ENCODE measurements around the gene VTA1.
A peak's percentile ranks its signal among the peaks of the same experiment; 100 is the strongest.
"Not testable (repeated sequence)": the region's sequence is repeated elsewhere in the genome, so short reads cannot be mapped to it uniquely, and the experiment has no call there.

The VTA1 gene

DNA sequence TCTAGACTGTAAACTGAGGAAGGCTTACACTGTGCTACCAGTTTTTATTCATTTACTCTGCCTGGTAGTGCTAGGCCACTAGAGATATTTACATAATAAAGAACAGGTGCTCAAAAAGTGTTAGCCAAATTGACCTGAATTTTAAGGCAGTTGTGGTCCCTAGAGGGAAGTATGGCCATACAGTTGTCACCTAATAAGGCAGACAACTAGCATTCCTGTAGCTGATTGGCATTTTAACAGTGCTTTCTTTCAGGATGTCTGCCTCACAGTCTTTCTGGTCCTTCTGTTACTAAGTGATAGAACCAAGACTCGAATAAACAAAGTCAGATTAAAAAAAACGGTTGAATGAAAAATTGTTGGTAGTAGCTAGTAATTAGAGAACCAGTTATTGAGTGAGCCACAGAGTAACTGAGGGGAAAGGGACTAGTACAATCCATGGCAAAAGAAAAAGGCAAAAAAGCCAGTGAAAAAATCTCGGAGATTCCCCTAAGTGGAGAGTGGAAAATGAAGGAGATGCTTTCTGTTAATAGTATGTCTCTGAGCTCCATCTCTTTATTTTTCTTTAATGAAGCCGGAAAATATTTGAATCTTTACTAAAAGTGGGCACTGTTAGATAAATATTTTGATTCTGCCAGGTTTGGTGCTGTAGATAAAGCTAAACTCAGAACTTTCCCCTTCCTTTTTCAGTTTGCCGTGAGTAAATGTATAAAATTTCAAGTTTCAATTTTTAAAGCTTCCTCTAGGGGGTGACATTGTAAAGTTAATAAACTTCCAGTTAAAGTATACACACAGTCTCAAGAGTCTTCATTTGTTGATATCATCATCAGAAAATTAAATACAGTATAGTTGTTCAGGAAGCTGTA is 9.1 kb downstream of the VTA1 start:
- no peak overlapping the region for H3K27ac ChIP-seq
- TF ChIP-seq, protein P1, sequence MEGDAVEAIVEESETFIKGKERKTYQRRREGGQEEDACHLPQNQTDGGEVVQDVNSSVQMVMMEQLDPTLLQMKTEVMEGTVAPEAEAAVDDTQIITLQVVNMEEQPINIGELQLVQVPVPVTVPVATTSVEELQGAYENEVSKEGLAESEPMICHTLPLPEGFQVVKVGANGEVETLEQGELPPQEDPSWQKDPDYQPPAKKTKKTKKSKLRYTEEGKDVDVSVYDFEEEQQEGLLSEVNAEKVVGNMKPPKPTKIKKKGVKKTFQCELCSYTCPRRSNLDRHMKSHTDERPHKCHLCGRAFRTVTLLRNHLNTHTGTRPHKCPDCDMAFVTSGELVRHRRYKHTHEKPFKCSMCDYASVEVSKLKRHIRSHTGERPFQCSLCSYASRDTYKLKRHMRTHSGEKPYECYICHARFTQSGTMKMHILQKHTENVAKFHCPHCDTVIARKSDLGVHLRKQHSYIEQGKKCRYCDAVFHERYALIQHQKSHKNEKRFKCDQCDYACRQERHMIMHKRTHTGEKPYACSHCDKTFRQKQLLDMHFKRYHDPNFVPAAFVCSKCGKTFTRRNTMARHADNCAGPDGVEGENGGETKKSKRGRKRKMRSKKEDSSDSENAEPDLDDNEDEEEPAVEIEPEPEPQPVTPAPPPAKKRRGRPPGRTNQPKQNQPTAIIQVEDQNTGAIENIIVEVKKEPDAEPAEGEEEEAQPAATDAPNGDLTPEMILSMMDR (conservative IDR thresholded peaks at IDR 0.05) = peak; percentile 62
- TF ChIP-seq ZFX (IDR thresholded peaks at IDR 0.05) = no peak

DNA sequence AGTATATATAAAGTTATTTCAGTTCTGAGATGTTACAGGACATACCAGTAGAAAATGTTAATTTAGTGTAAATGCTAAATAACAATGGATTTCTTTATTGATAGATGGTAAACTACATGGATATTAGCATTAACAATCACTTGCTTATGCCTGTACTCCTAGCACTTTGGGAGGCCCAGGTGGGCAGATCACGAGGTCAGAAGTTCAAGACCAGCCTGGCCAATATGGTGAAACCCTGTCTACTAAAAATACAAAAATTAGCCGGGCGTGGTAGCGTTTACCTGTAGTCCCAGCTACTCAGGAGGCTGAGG is 9.7 kb downstream of the VTA1 start:
- H3K27ac ChIP-seq = not testable (repeated sequence)
- TF ChIP-seq, protein P1 (conservative IDR thresholded peaks at IDR 0.05) = peak; percentile 24

DNA sequence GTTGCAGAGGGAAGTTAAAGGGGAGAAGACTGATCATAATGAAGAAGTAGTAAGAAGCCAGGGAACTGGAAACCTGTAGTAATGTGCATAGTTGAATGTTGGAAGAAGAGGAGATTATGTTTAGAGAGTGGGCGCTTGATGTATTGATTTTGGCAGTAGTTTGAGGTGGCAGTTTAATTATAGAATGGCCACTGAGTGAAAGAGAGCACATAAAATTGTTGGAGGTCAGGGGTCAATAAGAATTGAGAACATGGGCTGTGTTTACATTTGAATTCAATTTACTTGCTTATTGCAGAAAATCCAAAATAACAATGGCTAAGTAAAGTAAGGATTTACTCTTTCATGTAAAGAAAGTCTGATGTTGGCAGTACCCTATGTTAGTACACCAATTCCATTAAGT is 15.7 kb downstream of the VTA1 start:
- TF ChIP-seq ZFX (IDR thresholded peaks at IDR 0.05) = no peak
- TF ChIP-seq, protein P1 (conservative IDR thresholded peaks at IDR 0.05) = no peak
- no peak overlapping the region for H3K27ac ChIP-seq

DNA sequence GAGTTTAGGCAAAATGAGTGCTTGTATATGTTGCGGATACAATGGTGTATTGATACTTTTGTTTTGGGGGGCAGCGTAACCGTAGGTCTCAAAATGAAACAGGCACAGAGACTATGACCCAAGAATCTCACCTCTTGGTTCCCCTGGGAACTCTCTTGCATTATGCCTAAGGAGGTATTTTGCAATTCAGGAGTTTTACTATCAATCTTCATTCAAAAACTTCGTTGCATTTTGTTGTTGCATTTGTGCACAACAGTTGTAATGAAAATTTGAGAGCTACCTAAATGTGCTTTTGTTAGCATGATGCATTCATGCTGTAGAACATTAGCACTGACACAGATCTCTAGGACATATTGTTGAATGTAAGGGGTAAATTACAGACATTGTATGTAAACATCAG is 18.2 kb downstream of the VTA1 start:
- TF ChIP-seq, protein P1 (conservative IDR thresholded peaks at IDR 0.05) = no peak
- TF ChIP-seq ZFX (IDR thresholded peaks at IDR 0.05) = no peak
- no peak overlapping the region for H3K27ac ChIP-seq

DNA sequence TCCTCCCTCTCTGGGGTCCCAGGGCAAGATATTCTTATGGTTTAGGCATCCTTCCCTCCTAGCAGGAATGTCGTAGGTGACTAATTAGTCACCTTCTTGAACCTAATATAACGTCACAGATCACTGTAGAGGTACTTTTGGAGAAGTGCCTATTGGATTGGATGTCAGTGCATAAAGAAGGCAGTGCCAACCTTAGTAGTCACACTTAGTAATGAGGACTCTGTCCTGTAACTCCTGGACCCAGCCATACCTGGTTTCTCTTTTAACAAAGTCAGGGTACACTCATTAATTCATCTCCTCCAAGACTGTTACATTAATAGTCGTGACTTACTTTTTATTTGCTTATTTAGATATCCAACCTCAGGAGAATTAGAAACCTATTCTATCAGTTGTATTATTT is 20.0 kb downstream of the VTA1 start:
- H3K27ac ChIP-seq = no peak overlapping the region
- TF ChIP-seq ZFX (IDR thresholded peaks at IDR 0.05) = no peak
- TF ChIP-seq, protein P1 (conservative IDR thresholded peaks at IDR 0.05) = no peak

DNA sequence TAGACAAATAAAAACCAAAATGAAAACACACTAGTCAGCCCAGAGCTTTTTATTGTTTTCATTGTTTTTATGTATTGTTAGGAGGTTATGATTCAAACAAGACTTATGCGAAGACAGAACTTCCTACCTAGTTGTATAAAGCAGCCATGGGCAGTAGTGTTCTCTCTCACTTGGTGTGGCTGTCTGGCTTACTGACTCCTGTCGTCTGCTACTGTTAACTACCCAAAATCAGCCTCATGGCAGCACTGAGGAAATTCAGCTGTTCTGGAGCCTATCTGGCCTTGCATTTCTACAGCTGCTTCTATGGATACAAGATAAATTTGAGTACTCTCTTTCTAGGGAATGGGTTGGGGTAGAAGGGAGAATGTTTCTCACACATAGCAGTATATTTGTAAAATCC is 20.4 kb downstream of the VTA1 start:
- TF ChIP-seq, protein P1 (conservative IDR thresholded peaks at IDR 0.05) = no peak
- TF ChIP-seq ZFX (IDR thresholded peaks at IDR 0.05) = no peak
- H3K27ac ChIP-seq = no peak overlapping the region

DNA sequence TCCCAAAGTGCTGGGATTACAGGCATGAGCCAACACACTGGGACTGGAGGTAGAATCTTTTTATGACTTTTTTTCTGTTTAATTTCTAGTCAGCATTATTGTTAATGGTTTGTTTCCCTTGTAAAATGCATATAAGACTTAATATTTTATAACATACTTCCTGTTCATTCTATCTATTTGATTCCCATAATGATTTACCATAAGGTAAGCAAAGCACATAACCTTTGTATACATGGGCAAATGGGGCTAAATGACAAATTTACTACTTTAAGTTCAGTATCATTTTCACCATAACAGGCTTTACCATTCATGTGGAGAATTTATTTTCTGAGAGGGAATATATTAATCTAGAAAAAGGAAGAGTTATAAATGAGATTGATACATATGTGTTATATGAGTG is 24.3 kb downstream of the VTA1 start:
- H3K27ac ChIP-seq = no peak overlapping the region
- TF ChIP-seq ZFX (IDR thresholded peaks at IDR 0.05) = no peak
- TF ChIP-seq, protein P1 (conservative IDR thresholded peaks at IDR 0.05) = no peak
